Measurements from ENCODE around the gene FAM237B. TPM values are rescaled to one million over a fixed set of nuclear protein-coding genes. Genes with fewer than 3 reads are reported as not detected.
A peak's percentile ranks its signal among the peaks of the same experiment; 100 is the strongest.
"Not testable (repeated sequence)": the region's sequence is repeated elsewhere in the genome, so short reads cannot be mapped to it uniquely, and the experiment has no call there.

The FAM237B gene
- total RNA-seq, 1 donor from 2014 or later = not detected

DNA sequence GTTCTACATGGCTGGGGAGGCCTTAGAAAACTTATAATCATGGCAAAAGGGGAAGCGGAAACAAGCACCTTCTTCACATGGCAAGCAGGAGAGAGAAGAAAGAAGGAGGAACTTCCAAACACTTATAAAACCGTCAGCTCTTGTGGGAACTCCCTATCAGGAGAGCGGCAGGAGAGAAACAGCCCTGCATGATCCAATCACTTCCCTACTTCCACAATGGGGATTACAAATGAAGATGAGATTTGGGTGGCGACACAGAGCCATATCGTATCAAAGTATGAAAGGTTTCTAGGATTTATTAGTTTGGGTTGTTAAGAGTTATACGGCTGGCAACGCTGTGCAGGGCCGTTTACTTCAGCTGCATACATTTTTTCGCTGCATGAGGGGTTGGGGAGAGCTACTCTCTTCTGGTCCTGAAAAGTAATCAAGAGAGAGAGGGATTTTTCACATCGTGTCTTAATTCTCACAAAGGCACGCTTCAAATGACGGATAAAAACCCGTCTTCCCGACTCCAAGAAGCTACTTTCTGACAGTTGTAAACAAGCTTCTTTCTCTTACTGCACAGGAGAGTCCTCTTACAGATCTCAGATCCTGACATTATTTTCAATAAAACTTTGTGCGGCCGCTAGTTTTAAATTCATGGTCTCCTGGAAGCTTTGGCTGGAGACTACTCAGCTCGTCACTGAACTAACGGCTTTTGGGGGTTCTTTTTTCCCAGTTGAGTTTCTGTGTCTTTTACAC is 24.7 kb upstream of the FAM237B start:
- ATAC-seq (peak; percentile 61 to 77), DNase-seq (no peak)
- TF ChIP-seq, protein P1, sequence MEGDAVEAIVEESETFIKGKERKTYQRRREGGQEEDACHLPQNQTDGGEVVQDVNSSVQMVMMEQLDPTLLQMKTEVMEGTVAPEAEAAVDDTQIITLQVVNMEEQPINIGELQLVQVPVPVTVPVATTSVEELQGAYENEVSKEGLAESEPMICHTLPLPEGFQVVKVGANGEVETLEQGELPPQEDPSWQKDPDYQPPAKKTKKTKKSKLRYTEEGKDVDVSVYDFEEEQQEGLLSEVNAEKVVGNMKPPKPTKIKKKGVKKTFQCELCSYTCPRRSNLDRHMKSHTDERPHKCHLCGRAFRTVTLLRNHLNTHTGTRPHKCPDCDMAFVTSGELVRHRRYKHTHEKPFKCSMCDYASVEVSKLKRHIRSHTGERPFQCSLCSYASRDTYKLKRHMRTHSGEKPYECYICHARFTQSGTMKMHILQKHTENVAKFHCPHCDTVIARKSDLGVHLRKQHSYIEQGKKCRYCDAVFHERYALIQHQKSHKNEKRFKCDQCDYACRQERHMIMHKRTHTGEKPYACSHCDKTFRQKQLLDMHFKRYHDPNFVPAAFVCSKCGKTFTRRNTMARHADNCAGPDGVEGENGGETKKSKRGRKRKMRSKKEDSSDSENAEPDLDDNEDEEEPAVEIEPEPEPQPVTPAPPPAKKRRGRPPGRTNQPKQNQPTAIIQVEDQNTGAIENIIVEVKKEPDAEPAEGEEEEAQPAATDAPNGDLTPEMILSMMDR (IDR thresholded peaks at IDR 0.05) = no peak
- peaks cover 20% of the 10 kb centered on the region for H3K4me1 ChIP-seq
- no peaks in the 10 kb centered on the region for H3K9me3 ChIP-seq
- peak overlapping the region; percentile 66 for H3K4me3 ChIP-seq
- H3K27ac ChIP-seq = peak overlapping the region; percentile 86
- no peaks in the 10 kb centered on the region for H3K27me3 ChIP-seq (ENCODE audit: low read depth)
- no peaks in the 10 kb centered on the region for H3K36me3 ChIP-seq
- intact Hi-C loops (cut with DNase I) = no loop called here

DNA sequence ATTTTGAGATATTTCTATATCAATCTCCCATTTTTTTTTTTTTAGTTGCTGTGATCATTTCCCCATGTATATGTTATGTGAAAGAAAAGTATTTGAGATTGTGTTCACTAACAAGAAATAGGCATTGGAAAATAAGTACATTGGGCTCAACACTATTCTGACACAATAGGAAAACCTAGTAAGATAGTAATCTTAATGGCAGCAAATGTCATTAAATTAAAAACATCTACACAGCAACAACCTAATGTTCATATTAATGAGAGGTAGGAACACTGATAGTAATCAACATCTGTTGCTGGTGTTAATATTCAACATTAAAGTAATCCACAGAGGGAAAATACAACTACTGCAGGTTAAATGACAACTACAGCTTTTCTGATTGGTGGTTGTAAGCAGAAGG is 23.9 kb upstream of the FAM237B start:
- H3K9me3 ChIP-seq = no peaks in the 10 kb centered on the region
- H3K36me3 ChIP-seq = no peaks in the 10 kb centered on the region
- ATAC-seq (no peak), DNase-seq (no peak)
- peaks cover 20% of the 10 kb centered on the region for H3K4me1 ChIP-seq
- no peaks in the 10 kb centered on the region for H3K27me3 ChIP-seq (ENCODE audit: low read depth)
- TF ChIP-seq, protein P1 (IDR thresholded peaks at IDR 0.05) = no peak
- intact Hi-C loops (cut with DNase I) = no loop called here
- H3K27ac ChIP-seq = peak overlapping the region; percentile 86
- H3K4me3 ChIP-seq = peak overlapping the region; percentile 66

DNA sequence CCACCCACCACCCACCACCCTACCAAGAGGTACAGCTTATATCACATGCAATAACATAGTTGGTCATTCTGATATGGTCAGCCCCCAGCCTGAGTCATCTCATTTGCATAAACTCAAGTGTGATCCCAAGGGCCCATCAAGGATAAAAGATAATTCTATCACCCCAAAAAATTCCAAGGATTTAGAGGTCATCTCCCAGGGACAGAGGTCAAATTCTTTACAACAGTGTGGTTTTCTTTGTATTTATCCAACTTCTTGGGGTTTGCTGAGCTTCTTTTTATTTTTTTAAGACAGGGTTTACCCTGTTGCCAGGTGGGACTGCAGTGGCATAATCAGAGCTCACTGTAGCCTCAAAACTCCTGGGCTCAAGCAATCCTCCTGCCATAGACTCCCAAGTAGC is 16.0 kb upstream of the FAM237B start:
- no peaks in the 10 kb centered on the region for H3K4me1 ChIP-seq
- no peak overlapping the region for H3K27ac ChIP-seq
- intact Hi-C loops (cut with DNase I) = no loop called here
- ATAC-seq (no peak), DNase-seq (no peak)
- TF ChIP-seq, protein P1 (IDR thresholded peaks at IDR 0.05) = no peak
- no peaks in the 10 kb centered on the region for H3K36me3 ChIP-seq
- H3K4me3 ChIP-seq = no peak overlapping the region
- H3K9me3 ChIP-seq = no peaks in the 10 kb centered on the region
- no peaks in the 10 kb centered on the region for H3K27me3 ChIP-seq (ENCODE audit: low read depth)

DNA sequence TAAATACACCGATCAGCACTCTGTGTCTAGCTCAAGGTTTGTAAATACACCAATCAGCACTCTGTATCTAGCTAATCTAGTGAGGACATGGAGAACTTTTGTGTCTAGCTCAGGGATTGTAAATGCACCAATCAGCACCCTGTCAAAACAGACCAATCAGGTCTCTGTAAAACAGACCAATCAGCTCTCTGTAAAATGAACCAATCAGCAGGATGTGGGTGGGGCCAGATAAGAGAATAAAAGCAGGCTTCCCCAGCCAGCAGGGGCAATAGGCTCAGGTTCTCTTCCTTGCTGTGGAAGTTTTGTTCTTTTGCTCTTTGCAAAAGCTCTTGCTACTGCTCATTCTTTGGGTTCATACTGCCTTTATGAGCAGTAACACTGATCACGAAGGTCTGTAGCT is 13.8 kb upstream of the FAM237B start:
- H3K4me1 ChIP-seq; intact Hi-C loops (cut with DNase I); H3K9me3 ChIP-seq; H3K27ac ChIP-seq; H3K4me3 ChIP-seq; DNase-seq; ATAC-seq; H3K36me3 ChIP-seq; H3K27me3 ChIP-seq (ENCODE audit: low read depth): not testable (repeated sequence)

DNA sequence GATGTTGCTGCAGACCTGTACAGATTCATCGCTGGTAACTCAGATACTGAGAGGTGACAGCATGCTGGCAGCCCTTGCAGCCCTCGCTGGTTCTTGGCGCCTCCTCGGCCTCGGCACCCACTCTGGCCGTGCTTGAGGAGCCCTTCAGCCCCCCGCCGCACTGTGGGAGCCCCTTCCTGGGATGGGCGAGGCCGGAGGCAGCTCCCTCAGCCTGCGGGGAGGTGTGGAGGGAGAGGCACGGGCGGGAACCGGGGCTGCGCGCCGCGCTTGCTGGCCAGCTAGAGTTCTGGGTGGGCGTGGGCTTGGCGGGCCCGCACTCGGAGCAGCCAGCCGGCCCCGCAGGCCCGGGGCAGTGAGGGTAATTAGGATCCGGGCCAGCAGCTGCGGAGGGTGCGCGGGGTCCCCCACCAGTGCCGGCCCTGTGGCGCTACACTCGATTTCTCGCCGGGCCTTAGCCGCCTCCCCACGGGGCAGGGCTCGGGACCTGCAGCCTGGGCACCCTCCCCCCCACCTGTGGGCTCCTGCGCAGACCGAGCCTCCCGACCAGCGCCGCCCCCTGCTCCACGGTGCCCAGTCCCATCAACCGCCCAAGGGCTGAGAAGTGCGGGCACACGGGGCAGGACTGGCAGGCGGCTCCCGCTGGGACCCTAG is 13.2 kb upstream of the FAM237B start:
- TF ChIP-seq, protein P1 (IDR thresholded peaks at IDR 0.05) = no peak
- no peak for ATAC-seq
- intact Hi-C loops (cut with DNase I) = no loop called here
- Histone ChIP-seq H3K27ac (no peak overlapping the region), H3K4me1 (no peaks in the 10 kb centered on the region), H3K9me3 (no peaks in the 10 kb centered on the region), H3K36me3 (no peaks in the 10 kb centered on the region), H3K27me3 (ENCODE audit: low read depth) (no peaks in the 10 kb centered on the region), H3K4me3 (no peak overlapping the region)
- peak; percentile 46 for DNase-seq

DNA sequence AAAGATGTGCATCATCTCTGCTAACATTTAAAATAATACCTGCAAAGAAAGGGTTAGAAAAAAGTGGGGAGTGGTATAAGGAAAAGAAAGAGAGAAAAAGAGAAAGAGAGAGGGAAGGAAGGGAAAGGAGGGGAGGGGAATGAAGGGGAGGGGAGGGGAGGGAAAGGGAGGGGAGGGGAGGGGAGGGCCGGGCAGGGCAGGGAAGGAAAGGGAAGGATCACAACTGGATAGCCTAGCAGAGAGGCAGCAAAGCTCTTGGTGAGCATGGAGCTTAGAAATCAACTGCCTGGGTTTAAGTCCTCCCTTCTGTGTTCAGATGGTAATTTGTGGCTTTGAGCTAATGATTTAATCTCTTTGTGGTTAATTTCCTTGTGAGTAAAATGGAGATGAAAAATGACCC is 5.4 kb upstream of the FAM237B start:
- Histone ChIP-seq H3K4me1 (no peaks in the 10 kb centered on the region), H3K27ac (no peak overlapping the region), H3K36me3 (no peaks in the 10 kb centered on the region), H3K4me3 (no peak overlapping the region), H3K27me3 (ENCODE audit: low read depth) (peaks cover 25% of the 10 kb centered on the region), H3K9me3 (no peaks in the 10 kb centered on the region)
- DNase-seq (no peak), ATAC-seq (no peak)
- TF ChIP-seq, protein P1 (IDR thresholded peaks at IDR 0.05) = no peak
- intact Hi-C loops (cut with DNase I) = no loop called here
